Cardiac muscle cell (in vitro differentiated cells and primary cell): ENCODE results near the gene FHIT. TPM values are rescaled to one million over a fixed set of nuclear protein-coding genes. Genes with fewer than 3 reads are reported as not detected.
"Not testable (repeated sequence)": the region's sequence is repeated elsewhere in the genome, so short reads cannot be mapped to it uniquely, and the experiment has no call there.

Experiments used
- DNase-seq, 2 donors: peaks; one replicate each; pipeline versions ENCODE4 v3.0.0 to v3.0.0-alpha.2; 2010 to 2017; ENCODE audit warnings: low read depth in 1 of 2, low spot score in 1 of 2
- H3K27ac ChIP-seq: fragments of 200-600 bp; sonication (generic); 2 replicates; pipeline ENCODE4 v1.5.1; 2016
- H3K27me3 ChIP-seq: fragments of 200-600 bp; sonication (generic); 2 replicates; pipeline ENCODE4 v1.6.0; 2016; ENCODE audit warnings: control low read depth
- H3K36me3 ChIP-seq: fragments of 200-600 bp; sonication (generic); 2 replicates; pipeline ENCODE4 v1.5.1; 2016; ENCODE audit warnings: control low read depth
- H3K4me1 ChIP-seq: fragments of 200-600 bp; sonication (generic); 2 replicates; pipeline ENCODE4 v1.8.1; 2017; ENCODE audit warnings: low read depth, mild to moderate bottlenecking, mixed run types
- H3K4me3 ChIP-seq: fragments of 200-600 bp; sonication (generic); 2 replicates; pipeline ENCODE4 v1.5.1; 2016; ENCODE audit warnings: mild to moderate bottlenecking
- H3K9me3 ChIP-seq: fragments of 200-600 bp; sonication (generic); 2 replicates; pipeline ENCODE4 v1.5.1; 2017; ENCODE audit warnings: low read depth, mild to moderate bottlenecking, control low read depth
- CTCF ChIP-seq: IDR thresholded peaks from 2 replicates; pipeline ENCODE4 v1.5.1; 2012; ENCODE audit warnings: low read depth, mild to moderate bottlenecking, low read length
- polyA plus RNA-seq: library from polyadenylated mRNA; unstranded; fragments of >200 nt; fragmentation: Nextera tagmentation; extraction: Ambion mirVana; gene quantifications from 2 replicates; pipeline ENCODE4 v1.2.1, GENCODE V29; 2016
- total RNA-seq: library from RNA; depleted of rRNA; stranded (reverse); fragments of >200 nt; gene quantifications from 2 replicates; pipeline ENCODE4 v1.2.3, GENCODE V29; 2016

The FHIT gene
- total and polyA plus RNA-seq, 2 experiments from 2014 or later: 6.9 to 12.5 TPM

GRCh38 chr3:60551455-60552209, 699.6 kb downstream of the FHIT start:
- Histone ChIP-seq H3K9me3 (no peaks in the 10 kb centered on the region), H3K27ac (no peak overlapping the region), H3K4me3 (no peak overlapping the region), H3K27me3 (no peaks in the 10 kb centered on the region), H3K36me3 (no peaks in the 10 kb centered on the region), H3K4me1 (no peaks in the 10 kb centered on the region)
- DNase-seq: no peak
- no peak for TF ChIP-seq CTCF

DNA sequence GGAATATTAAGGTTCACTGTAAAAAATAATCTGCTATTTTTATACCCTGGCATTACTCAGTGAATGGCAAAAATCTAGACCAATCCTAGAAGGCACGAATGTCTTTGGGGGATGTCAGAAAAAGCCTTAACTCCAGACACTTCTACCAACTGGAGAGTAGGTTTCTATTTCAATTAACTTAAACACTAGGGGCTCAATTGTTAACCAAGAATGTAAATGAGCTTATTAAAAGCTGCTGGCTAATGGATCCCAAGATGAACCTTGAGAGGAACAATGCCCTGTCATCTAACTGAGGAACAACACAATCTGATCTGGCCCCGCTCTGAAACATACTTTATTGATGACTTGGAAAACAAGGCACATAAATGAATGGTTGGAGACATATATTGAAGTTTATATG, 701.4 kb downstream of the FHIT start:
- H3K4me1 ChIP-seq: peaks cover 4% of the 10 kb centered on the region
- no peaks in the 10 kb centered on the region for H3K27me3 ChIP-seq
- no peaks in the 10 kb centered on the region for H3K9me3 ChIP-seq
- DNase-seq: no peak
- H3K4me3 ChIP-seq: no peak overlapping the region
- no peak overlapping the region for H3K27ac ChIP-seq
- TF ChIP-seq CTCF: no peak
- no peaks in the 10 kb centered on the region for H3K36me3 ChIP-seq

DNA sequence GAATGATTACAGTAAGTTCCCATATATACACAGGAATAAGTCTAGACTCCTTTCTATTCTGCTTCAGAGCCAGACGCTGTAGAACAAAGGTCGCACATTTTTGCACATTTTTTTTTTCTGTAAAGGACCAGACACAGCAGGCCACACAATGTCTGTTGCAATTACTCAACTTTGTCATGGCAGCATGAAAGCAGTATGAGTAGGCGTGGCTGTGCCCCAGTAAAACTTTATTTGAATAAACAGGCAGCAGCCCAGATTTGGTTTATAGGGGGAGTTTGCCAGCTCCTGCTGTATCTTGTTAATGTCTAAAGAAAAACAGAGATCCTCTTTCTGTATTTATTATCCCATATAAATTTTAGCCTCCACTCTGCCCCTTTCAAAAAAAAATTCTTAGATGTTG, 708.3 kb downstream of the FHIT start:
- H3K4me3 ChIP-seq: no peak overlapping the region
- peaks cover 4% of the 10 kb centered on the region for H3K4me1 ChIP-seq
- no peaks in the 10 kb centered on the region for H3K27me3 ChIP-seq
- no peak overlapping the region for H3K27ac ChIP-seq
- H3K9me3 ChIP-seq: no peaks in the 10 kb centered on the region
- no peak for TF ChIP-seq CTCF
- DNase-seq: no peak
- no peaks in the 10 kb centered on the region for H3K36me3 ChIP-seq

DNA sequence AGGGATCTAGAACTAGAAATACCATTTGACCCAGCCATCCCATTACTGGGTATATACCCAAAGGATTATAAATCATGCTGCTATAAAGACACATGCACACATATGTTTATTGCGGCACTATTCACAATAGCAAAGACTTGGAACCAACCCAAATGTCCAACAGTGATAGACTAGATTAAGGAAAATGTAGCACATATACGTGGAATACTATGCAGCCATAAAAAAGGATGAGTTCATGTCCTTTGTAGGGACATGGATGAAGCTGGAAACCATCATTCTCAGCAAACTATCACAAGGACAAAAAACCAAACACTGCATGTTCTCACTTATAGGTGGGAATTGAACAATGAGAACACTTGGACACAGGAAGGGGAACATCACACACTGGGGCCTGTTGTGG, 711.9 kb downstream of the FHIT start:
- not testable (repeated sequence) for H3K27ac ChIP-seq, DNase-seq, H3K9me3 ChIP-seq, H3K36me3 ChIP-seq, H3K27me3 ChIP-seq, H3K4me3 ChIP-seq, H3K4me1 ChIP-seq

DNA sequence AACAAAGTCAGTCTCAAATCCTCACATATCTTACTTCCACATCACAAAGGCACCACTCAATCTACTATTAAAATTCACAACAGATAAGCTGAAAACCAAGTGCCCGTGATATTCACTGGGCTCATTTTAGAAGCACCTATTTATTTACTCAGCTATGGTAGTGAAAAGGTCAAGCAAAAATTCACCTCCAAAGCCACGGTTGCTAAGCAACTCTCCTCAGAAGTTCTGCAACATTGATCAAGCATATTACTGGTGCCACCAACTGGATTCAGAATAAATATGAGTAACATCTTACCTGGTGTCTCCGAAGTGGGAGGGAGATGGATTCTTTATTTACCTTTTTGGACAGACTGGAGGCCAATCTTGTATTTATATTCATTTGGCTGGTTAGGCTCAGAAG, 714.8 kb downstream of the FHIT start:
- H3K36me3 ChIP-seq: no peaks in the 10 kb centered on the region
- no peak overlapping the region for H3K4me3 ChIP-seq
- no peak for TF ChIP-seq CTCF

DNA sequence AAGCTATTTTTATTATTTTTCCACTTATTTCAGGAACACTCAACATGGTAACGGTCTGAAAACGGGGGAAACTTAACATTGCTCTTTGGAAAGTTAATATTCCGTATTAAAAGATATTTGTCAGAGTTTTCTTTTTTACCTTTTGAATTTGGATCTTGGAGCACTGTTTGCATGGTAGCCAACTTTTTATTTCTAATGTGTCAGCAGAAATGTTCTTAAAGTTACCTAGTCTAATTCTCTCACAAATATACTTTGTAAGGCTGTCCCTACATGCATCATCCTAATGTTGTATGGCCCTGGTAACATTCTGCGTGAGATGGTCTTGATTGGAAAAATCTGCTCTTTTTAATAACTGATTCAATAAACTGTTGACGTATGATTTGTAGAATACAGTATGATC, 719.5 kb downstream of the FHIT start:
- Histone ChIP-seq H3K9me3 (no peaks in the 10 kb centered on the region), H3K4me3 (no peak overlapping the region), H3K27ac (no peak overlapping the region), H3K4me1 (peaks cover 4% of the 10 kb centered on the region), H3K27me3 (no peaks in the 10 kb centered on the region), H3K36me3 (no peaks in the 10 kb centered on the region)
- no peak for DNase-seq
- no peak for TF ChIP-seq CTCF

More for the DNA sequence above, 714.8 kb downstream of the FHIT start:
- DNase-seq: no peak
- Histone ChIP-seq H3K27ac (no peak overlapping the region), H3K9me3 (no peaks in the 10 kb centered on the region), H3K4me1 (peaks cover 4% of the 10 kb centered on the region), H3K27me3 (no peaks in the 10 kb centered on the region)
